GM12872 (cell line): Measurements from ENCODE around the gene UBXN11.
A peak's percentile ranks its signal among the peaks of the same experiment; 100 is the strongest.

Experiments used
- CTCF ChIP-seq: IDR thresholded peaks from 3 replicates; pipeline ENCODE4 v1.5.1; 2011; ENCODE audit warnings: low read depth, mild to moderate bottlenecking, low read length, moderate library complexity; ENCODE audit not compliant: insufficient read depth

Gene UBXN11

GRCh38 chr1:26285366-26286063 lies 20.9 kb downstream of the UBXN11 start:
- peak; percentile 74 for TF ChIP-seq CTCF

GRCh38 chr1:26284597-26285347 lies 21.7 kb downstream of the UBXN11 start:
- peak; percentile 96 for TF ChIP-seq CTCF

GRCh38 chr1:26283871-26284596 lies 22.4 kb downstream of the UBXN11 start:
- TF ChIP-seq CTCF: no peak

GRCh38 chr1:26283279-26283853 lies 23.1 kb downstream of the UBXN11 start:
- TF ChIP-seq CTCF: no peak

GRCh38 chr1:26282401-26282918 lies 24.0 kb downstream of the UBXN11 start:
- TF ChIP-seq CTCF: no peak

GRCh38 chr1:26281971-26282370 lies 24.5 kb downstream of the UBXN11 start:
- no peak for TF ChIP-seq CTCF
